GM13976 (cell line): ENCODE measurements around the gene CAMKK2.
A peak's percentile ranks its signal among the peaks of the same experiment; 100 is the strongest.

ENCODE experiments used
- DNase-seq: peaks from one replicate; pipeline ENCODE4 v3.0.0; 2012; ENCODE audit warnings: low spot score
- CTCF ChIP-seq: IDR thresholded peaks from 2 replicates; pipeline ENCODE4 v1.5.1; 2012; ENCODE audit warnings: borderline replicate concordance, mild to moderate bottlenecking; ENCODE audit not compliant: insufficient read depth; ENCODE audit errors: extremely low read depth, missing control alignments, control extremely low read depth
- in situ Hi-C: fragments of 300-500 bp; cut with MboI; formaldehyde crosslinking; loops from one replicate; pipeline ENCODE4 v1.12.0; 2022; ENCODE audit warnings: low sequenced_read_pairs, mixed read lengths, inconsistent platforms; ENCODE audit not compliant: unreplicated experiment

Gene CAMKK2

GRCh38 chr12:121248622-121249021 is 47.9 kb downstream of the CAMKK2 start:
- no peak for TF ChIP-seq CTCF
- in situ Hi-C loops = no loop called here
- DNase-seq = peak; percentile 69

- TF ChIP-seq CTCF = no peak
- DNase-seq = no peak
- in situ Hi-C loops = no loop called here
Measured at GRCh38 chr12:121246893-121247557, 49.5 kb downstream of the CAMKK2 start.

- no peak for DNase-seq
- in situ Hi-C loops = no loop called here
- no peak for TF ChIP-seq CTCF
Measured at GRCh38 chr12:121245951-121246350, 50.6 kb downstream of the CAMKK2 start.

GRCh38 chr12:121245031-121245430 is 51.5 kb downstream of the CAMKK2 start:
- TF ChIP-seq CTCF = no peak
- no peak for DNase-seq
- in situ Hi-C loops = no loop called here

GRCh38 chr12:121241156-121241970 is 55.1 kb downstream of the CAMKK2 start:
- TF ChIP-seq CTCF = no peak
- peak; percentile 38 for DNase-seq
- in situ Hi-C loops = no loop called here

GRCh38 chr12:121240484-121241101 is 55.9 kb downstream of the CAMKK2 start:
- in situ Hi-C loops = no loop called here
- peak; percentile 67 for DNase-seq
- TF ChIP-seq CTCF = no peak
